H1 (cell line): ENCODE measurements around the gene ODC1. TPM values are rescaled to one million over a fixed set of nuclear protein-coding genes. Genes with fewer than 3 reads are reported as not detected.

Experiments
- ATF3 ChIP-seq: IDR thresholded peaks from 2 replicates; pipeline ENCODE4 v1.6.1; 2011; ENCODE audit warnings: low read depth, mild to moderate bottlenecking, low read length; ENCODE audit not compliant: insufficient read depth
- GTF2F1 ChIP-seq: IDR thresholded peaks from 2 replicates; pipeline ENCODE4 v1.6.1; 2012; ENCODE audit warnings: low read depth, low read length, improper control_type of control experiment, borderline replicate concordance
- KDM5A ChIP-seq: fragments of 200-600 bp; IDR thresholded peaks from 2 replicates; pipeline ENCODE4 v1.7.1; 2012; ENCODE audit warnings: mild to moderate bottlenecking, low read length, inconsistent platforms, mixed read lengths
- SUZ12 ChIP-seq: fragments of 200-600 bp; sonication (generic); IDR thresholded peaks from 2 replicates; pipeline ENCODE4 v1.6.1; 2012; ENCODE audit warnings: mild to moderate bottlenecking, inconsistent platforms, low read length, moderate library complexity, mixed read lengths
- TCF12 ChIP-seq: IDR thresholded peaks from 2 replicates; pipeline ENCODE4 v1.6.1; 2011; ENCODE audit warnings: low read depth, mild to moderate bottlenecking, low read length
- USF2 ChIP-seq: IDR thresholded peaks from 2 replicates; pipeline ENCODE4 v1.6.1; 2011; ENCODE audit warnings: low read length, improper control_type of control experiment
- polyA plus RNA-seq, 7 experiments: library from polyadenylated mRNA; depleted of rRNA in 3 of 7; stranded (reverse) in 5 of 7; unstranded in 2 of 7; fragments of >200 nt in 5 of 7; fragments of 200-250 nt in 2 of 7; gene quantifications; 1 replicate in 5 of 7; 2 replicates in 1 of 7; 4 replicates in 1 of 7; pipeline versions ENCODE4 v1.2.1 to v1.2.3, GENCODE V29; 2011 to 2013; ENCODE audit warnings: missing spikeins in 2 of 7, mixed read lengths in 2 of 7
- total RNA-seq: library from RNA; stranded (reverse); fragmentation: NEBNext Ultra II Directional; extraction: Animal tissue kit (Norgen Biotek cat#: 25700); gene quantifications from 2 replicates; pipeline ENCODE4 v1.2.1, GENCODE V29; 2021

ODC1 gene
- total and polyA plus RNA-seq, 2 of the 8 experiments (the other 6 are each of a cell fraction or from before 2014, with no cell fraction given) = 57.2 to 76.7 TPM

GRCh38 chr2:10493634-10494281 lies 45.6 kb upstream of the ODC1 start (continued):
- TF ChIP-seq TCF12 (no peak), GTF2F1 (no peak), ATF3 (no peak), USF2 (no peak), SUZ12 (no peak), KDM5A (no peak)
- TF ChIP-seq, all 59 proteins: peak for 0
